OCI-LY3 (cell line): ENCODE measurements around the gene LYPD3.

Source experiments
- EZH2phosphoT487 ChIP-seq: fragments of 200-600 bp; shearing (Covaris generic); IDR thresholded peaks from 2 replicates; pipeline ENCODE4 v1.6.1; 2018; ENCODE audit warnings: antibody characterized with exemption, mixed run types, low read depth
- TF ChIP-seq, protein P1 (sequence below): fragments of 200-600, 300-600 bp; sonication (generic); IDR thresholded peaks from 2 replicates; pipeline ENCODE4 v1.5.1; 2014; ENCODE audit warnings: antibody characterized with exemption, low read length, low read depth

DNA sequence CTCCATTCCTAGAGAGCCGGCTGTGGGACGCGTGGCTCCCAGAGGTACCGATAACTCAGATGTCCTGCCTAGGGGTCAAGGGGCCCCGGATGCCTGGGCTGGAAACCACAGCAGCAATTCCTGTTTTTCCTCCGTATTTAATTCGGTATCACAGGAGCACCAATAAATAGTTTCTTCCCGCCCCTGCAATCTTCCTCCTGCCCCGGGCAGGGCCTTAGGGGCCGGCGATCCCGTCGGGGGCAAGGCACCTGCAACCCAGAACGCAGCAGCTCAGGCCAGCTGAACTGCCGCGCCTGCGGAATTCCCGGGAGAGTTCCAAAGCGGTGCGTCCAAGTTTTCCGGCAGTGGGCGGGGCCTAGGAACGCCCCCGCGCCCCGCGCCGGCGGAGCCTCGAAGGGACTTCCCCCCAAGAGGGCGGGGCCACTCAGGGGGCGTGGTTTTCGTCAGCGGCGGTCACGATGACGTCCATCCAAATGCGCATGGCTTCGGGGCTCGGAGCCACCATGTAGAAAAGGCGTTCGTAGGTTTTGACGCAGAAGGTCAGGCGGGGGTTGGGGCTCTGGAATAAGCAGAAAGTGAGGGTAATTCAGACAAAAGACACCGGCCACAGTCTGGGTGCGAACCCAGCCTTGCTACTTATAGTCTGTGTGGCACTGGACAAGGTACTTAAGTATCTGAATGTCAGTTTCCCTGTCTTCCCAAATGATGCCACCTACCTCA is 9.7 kb upstream of the LYPD3 start:
- TF ChIP-seq, protein P1, sequence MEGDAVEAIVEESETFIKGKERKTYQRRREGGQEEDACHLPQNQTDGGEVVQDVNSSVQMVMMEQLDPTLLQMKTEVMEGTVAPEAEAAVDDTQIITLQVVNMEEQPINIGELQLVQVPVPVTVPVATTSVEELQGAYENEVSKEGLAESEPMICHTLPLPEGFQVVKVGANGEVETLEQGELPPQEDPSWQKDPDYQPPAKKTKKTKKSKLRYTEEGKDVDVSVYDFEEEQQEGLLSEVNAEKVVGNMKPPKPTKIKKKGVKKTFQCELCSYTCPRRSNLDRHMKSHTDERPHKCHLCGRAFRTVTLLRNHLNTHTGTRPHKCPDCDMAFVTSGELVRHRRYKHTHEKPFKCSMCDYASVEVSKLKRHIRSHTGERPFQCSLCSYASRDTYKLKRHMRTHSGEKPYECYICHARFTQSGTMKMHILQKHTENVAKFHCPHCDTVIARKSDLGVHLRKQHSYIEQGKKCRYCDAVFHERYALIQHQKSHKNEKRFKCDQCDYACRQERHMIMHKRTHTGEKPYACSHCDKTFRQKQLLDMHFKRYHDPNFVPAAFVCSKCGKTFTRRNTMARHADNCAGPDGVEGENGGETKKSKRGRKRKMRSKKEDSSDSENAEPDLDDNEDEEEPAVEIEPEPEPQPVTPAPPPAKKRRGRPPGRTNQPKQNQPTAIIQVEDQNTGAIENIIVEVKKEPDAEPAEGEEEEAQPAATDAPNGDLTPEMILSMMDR = no peak
- no peak for TF ChIP-seq EZH2phosphoT487
